ENCODE data around the gene ACTR6. TPM values are rescaled to one million over a fixed set of nuclear protein-coding genes. Genes with fewer than 3 reads are reported as not detected.

The ACTR6 gene
- total and polyA plus RNA-seq, 2 donors (not counting 3 experiments of a cell fraction or from before 2014, with no cell fraction given), result 7.5 to 23.2 TPM

DNA sequence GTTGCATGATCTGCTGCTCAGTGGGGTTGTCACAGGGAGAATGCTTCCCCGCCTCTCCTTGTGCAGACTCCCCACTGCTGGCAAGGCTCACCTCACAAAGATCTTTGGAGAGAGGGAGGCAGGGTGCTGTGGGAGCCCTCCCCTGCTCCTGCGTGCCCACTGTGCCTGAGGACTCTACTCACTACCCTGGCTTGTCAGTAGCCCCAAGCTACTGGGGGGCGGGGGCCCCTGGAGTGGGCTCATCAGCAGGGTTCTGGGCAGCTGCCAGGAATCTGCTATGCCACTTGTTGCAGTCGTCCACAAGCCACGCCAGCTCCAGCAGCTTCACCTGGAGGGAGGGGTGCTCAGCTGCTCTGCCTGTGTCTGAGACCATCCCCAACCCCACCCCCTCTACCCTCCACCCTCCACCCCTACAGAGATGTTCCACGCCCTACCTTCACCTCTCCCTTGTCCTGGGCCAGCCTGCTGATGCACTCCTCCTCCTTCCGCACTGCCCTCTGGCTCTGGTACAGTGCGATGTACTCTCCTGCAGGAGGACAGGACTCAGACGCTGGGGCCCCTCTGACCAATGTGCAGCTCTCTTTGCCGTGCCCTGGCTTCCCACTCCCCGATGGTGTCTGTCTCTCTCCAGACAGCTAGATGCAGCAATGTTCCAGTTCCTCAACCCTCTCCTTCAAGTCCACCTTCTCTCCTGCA, 43.7 kb upstream of the ACTR6 start:
- dilution Hi-C loops (cut with MboI; ENCODE audit: extremely low pct_ligation_motif_present, low sequenced_read_pairs), result no loop called here

DNA sequence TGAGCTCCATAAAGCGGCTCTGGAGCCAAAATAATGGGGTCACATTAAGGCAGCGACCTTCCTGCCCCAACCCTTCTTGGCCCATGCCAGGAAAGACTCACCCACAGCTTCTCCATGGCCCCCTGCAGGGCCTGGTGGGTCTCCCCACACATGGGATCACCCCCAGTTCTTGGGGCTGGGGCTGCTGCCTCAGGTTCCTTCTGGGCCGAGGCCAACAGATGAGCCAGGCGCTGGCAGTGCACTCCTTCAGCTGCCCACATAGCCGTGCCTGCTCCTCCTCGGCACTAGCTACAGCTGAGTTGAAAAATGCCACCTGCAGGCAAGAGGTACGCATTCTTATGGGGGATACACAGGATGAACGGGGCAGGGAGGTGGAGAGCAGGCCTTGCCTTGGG, 43.2 kb upstream of the ACTR6 start:
- Histone ChIP-seq H2AFZ (ENCODE audit: low read depth, low read length) (no peak overlapping the region), H3K9ac (replicated peaks; ENCODE audit: extremely low read depth, insufficient read depth, low read length) (no peak overlapping the region), H3K4me1 (ENCODE audit: control insufficient read depth, extremely low read depth, insufficient read depth, low read length) (no peaks in the 10 kb centered on the region), H3K27me3 (ENCODE audit: control insufficient read depth in 2 of 2, insufficient read depth in 2 of 2, low read length in 2 of 2) (peaks cover 0 to 2% of the 10 kb centered on the region in 2 experiments), H4K20me1 (replicated peaks; ENCODE audit: control insufficient read depth, extremely low read depth, insufficient read depth, low read length) (no peaks in the 10 kb centered on the region), H3K4me3 (replicated peaks in 1 of 3; ENCODE audit: insufficient read depth in 1 of 3, low read depth in 1 of 3, low read length in 3 of 3) (no peak overlapping the region), H3K9me3 (replicated peaks; ENCODE audit: control insufficient read depth, insufficient read depth, low read length) (no peaks in the 10 kb centered on the region), H3K9me1 (replicated peaks; ENCODE audit: control insufficient read depth, extremely low read depth, insufficient read depth, low read length) (no peaks in the 10 kb centered on the region), H3K79me2 (ENCODE audit: control insufficient read depth, insufficient read depth, low read length) (no peaks in the 10 kb centered on the region), H3K36me3 (ENCODE audit: control insufficient read depth in 2 of 2, extremely low read depth in 1 of 2, insufficient read depth in 2 of 2, low read length in 2 of 2) (no peaks in the 10 kb centered on the region), H3K4me2 (ENCODE audit: insufficient read depth, low read length) (no peak overlapping the region), H3K27ac (ENCODE audit: insufficient read depth, low read depth, low read length) (no peak overlapping the region)
- intact Hi-C loops (cut with micrococcal nuclease), result loop anchor here (10.0 kb wide), 1 partner anchor 247 kb away; no protein-coding TSS in a partner anchor
- no peak for FAIRE-seq
- no TSS peak for BruUV-seq (replicated peaks)
- ChIA-PET POLR2A (no interaction called here), CTCF (no interaction called here)
- TF ChIP-seq GATA2 (IDR thresholded peaks at IDR 0.05; ENCODE audit: insufficient read depth, insufficient read length, low read depth, low read length), result no peak
- TF ChIP-seq, protein P1, sequence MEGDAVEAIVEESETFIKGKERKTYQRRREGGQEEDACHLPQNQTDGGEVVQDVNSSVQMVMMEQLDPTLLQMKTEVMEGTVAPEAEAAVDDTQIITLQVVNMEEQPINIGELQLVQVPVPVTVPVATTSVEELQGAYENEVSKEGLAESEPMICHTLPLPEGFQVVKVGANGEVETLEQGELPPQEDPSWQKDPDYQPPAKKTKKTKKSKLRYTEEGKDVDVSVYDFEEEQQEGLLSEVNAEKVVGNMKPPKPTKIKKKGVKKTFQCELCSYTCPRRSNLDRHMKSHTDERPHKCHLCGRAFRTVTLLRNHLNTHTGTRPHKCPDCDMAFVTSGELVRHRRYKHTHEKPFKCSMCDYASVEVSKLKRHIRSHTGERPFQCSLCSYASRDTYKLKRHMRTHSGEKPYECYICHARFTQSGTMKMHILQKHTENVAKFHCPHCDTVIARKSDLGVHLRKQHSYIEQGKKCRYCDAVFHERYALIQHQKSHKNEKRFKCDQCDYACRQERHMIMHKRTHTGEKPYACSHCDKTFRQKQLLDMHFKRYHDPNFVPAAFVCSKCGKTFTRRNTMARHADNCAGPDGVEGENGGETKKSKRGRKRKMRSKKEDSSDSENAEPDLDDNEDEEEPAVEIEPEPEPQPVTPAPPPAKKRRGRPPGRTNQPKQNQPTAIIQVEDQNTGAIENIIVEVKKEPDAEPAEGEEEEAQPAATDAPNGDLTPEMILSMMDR (IDR thresholded peaks at IDR 0.05; ENCODE audit: extremely low read depth in 1 of 2, insufficient read depth in 1 of 2, low read depth in 1 of 2, low read length in 2 of 2), result no peak
- no peak for TF ChIP-seq POLR2AphosphoS5 (IDR thresholded peaks at IDR 0.05; ENCODE audit: insufficient read depth, low read depth, low read length)
- TF ChIP-seq FOS (IDR thresholded peaks at IDR 0.05; ENCODE audit: borderline replicate concordance, insufficient read depth, low read length), result no peak
- no peak for TF ChIP-seq POLR2A (IDR thresholded peaks at IDR 0.05; ENCODE audit: low read depth, low read length)
- no peak for TF ChIP-seq EZH2 (IDR thresholded peaks at IDR 0.05; ENCODE audit: borderline replicate concordance, low read depth, low read length, severe bottlenecking)
- TF ChIP-seq MYC (IDR thresholded peaks at IDR 0.05; ENCODE audit: low read depth, low read length), result no peak
- TF ChIP-seq, protein P2, sequence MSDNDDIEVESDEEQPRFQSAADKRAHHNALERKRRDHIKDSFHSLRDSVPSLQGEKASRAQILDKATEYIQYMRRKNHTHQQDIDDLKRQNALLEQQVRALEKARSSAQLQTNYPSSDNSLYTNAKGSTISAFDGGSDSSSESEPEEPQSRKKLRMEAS (IDR thresholded peaks at IDR 0.05; ENCODE audit: insufficient read depth, insufficient read length), result no peak
- TF ChIP-seq JUN (IDR thresholded peaks at IDR 0.05; ENCODE audit: borderline replicate concordance, insufficient read depth, insufficient read length, low read depth), result no peak
- DNase-seq (ENCODE audit: low read depth, low spot score), result no peak
- dilution Hi-C loops (cut with MboI; ENCODE audit: extremely low pct_ligation_motif_present, low sequenced_read_pairs), result no loop called here

More for the DNA sequence above, 43.7 kb upstream of the ACTR6 start:
- Histone ChIP-seq H3K36me3 (ENCODE audit: control insufficient read depth in 2 of 2, extremely low read depth in 1 of 2, insufficient read depth in 2 of 2, low read length in 2 of 2) (no peaks in the 10 kb centered on the region), H3K27me3 (ENCODE audit: control insufficient read depth in 2 of 2, insufficient read depth in 2 of 2, low read length in 2 of 2) (peaks cover 0 to 2% of the 10 kb centered on the region in 2 experiments), H3K4me2 (ENCODE audit: insufficient read depth, low read length) (no peak overlapping the region), H4K20me1 (replicated peaks; ENCODE audit: control insufficient read depth, extremely low read depth, insufficient read depth, low read length) (no peaks in the 10 kb centered on the region), H3K27ac (ENCODE audit: insufficient read depth, low read depth, low read length) (no peak overlapping the region), H3K9me3 (replicated peaks; ENCODE audit: control insufficient read depth, insufficient read depth, low read length) (no peaks in the 10 kb centered on the region), H3K9ac (replicated peaks; ENCODE audit: extremely low read depth, insufficient read depth, low read length) (no peak overlapping the region), H3K9me1 (replicated peaks; ENCODE audit: control insufficient read depth, extremely low read depth, insufficient read depth, low read length) (no peaks in the 10 kb centered on the region), H3K4me3 (replicated peaks in 1 of 3; ENCODE audit: insufficient read depth in 1 of 3, low read depth in 1 of 3, low read length in 3 of 3) (no peak overlapping the region), H3K79me2 (ENCODE audit: control insufficient read depth, insufficient read depth, low read length) (no peaks in the 10 kb centered on the region), H2AFZ (ENCODE audit: low read depth, low read length) (no peak overlapping the region), H3K4me1 (ENCODE audit: control insufficient read depth, extremely low read depth, insufficient read depth, low read length) (no peaks in the 10 kb centered on the region)
- ChIA-PET CTCF (no interaction called here), POLR2A (no interaction called here)
- no peak for FAIRE-seq
- no TSS peak for BruUV-seq (replicated peaks)
- intact Hi-C loops (cut with micrococcal nuclease), result loop anchor here (10.0 kb wide), 1 partner anchor 248 kb away; no protein-coding TSS in a partner anchor
- DNase-seq (ENCODE audit: low read depth, low spot score), result no peak
- TF ChIP-seq FOS (IDR thresholded peaks at IDR 0.05; ENCODE audit: borderline replicate concordance, insufficient read depth, low read length) (no peak), GATA2 (IDR thresholded peaks at IDR 0.05; ENCODE audit: insufficient read depth, insufficient read length, low read depth, low read length) (no peak), POLR2AphosphoS5 (IDR thresholded peaks at IDR 0.05; ENCODE audit: insufficient read depth, low read depth, low read length) (no peak), POLR2A (IDR thresholded peaks at IDR 0.05; ENCODE audit: low read depth, low read length) (no peak), JUN (IDR thresholded peaks at IDR 0.05; ENCODE audit: borderline replicate concordance, insufficient read depth, insufficient read length, low read depth) (no peak)
- TF ChIP-seq, protein P2 (IDR thresholded peaks at IDR 0.05; ENCODE audit: insufficient read depth, insufficient read length), result no peak

Measured in endothelial cell of umbilical vein (primary cell).